ENCODE measurements around the gene FRRS1.

Gene FRRS1

DNA sequence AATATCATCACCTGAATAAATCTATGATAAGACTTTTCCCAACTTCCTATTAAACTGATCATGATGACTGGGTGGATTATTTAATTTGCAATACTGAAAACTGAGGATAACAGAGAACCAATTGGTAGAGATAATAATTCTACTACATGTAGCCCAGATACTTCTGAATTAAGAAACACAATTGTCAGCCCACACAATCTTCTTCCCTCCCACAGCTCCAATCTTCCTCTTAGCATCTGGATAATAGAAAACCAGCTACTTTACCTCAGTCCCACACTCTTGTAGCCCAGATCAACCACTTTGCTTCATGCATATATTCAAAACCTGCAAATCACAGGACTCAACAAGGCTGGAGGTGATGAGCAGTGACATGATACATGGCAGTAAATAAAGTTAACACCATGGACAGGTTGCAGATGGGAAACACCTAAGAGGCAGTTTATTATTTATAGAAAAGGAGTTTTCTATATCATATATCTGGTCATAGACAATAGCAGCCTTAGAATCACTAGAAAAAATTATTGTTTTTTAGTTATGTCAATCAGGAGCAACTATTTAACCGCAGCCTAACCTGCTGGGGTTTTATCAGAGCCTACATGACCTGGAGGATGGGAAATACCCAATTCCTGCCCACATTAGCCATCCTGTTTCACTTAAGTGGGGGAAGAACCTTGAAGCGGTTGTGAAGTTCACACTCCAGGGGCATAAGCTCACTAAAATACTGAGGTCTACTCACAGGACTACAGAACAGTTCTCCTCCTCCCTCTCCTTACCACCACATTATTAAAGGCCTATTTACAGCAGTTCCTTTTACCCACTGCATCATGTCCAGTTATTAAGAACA, 16.7 kb downstream of the FRRS1 start:
- H3K9me3 ChIP-seq (ENCODE audit: low read length), result no peaks in the 10 kb centered on the region
- H3K27me3 ChIP-seq (ENCODE audit: control insufficient read depth in 1 of 2, insufficient read depth in 2 of 2, low read length in 2 of 2), result no peaks in the 10 kb centered on the region
- H3K4me3 ChIP-seq (ENCODE audit: low read depth in 1 of 2, low read length in 2 of 2), result no peak overlapping the region
- no peak overlapping the region for H3K9ac ChIP-seq (ENCODE audit: low read length)
- H3K36me3 ChIP-seq (ENCODE audit: insufficient read depth, low read length), result peaks cover 9% of the 10 kb centered on the region
- H3K27ac ChIP-seq (ENCODE audit: low read depth, low read length), result no peak overlapping the region
- no peaks in the 10 kb centered on the region for H3K4me1 ChIP-seq (ENCODE audit: insufficient read depth, low read length)

DNA sequence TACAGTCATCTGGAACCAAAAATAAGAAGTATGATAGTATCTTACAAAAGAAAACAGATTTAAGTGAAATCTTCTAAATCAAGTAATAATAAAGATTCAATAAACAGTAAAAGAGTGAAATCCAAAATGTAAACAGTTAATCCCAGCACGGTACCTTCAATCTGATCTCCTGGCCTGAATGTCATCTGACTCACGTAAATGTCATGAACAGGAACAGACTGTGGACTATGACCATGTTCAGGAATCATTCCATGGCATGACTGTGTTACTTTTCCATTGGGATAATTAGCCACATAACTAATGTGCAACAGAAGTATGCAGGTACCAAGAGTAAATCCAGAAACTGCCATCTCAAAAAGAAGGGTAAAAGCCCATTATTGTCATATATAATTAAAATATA, 18.0 kb downstream of the FRRS1 start:
- H3K4me1 ChIP-seq (ENCODE audit: insufficient read depth, low read length), result no peaks in the 10 kb centered on the region

DNA sequence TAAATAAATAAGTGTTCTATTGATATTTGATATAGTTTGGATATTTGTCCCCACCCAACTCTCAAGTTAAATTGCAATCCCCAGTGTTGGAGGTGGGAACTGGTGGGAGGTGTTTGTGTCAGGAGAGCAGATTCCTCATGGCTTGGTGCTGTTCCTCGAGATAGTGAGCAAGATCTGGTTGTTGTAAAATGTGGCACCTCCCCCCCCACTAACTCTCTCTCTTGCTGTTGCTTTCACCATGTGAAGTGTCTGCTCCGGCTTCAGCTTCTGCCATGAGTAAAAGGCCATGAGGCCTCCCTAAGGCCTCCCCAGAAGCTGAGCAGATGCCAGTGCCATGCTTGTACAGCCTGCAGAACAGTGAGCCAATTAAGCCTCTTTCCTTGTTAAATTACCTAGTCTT, 20.8 kb downstream of the FRRS1 start:
- Histone ChIP-seq H3K9ac (ENCODE audit: low read length) (no peak overlapping the region), H3K4me3 (ENCODE audit: low read depth in 1 of 2, low read length in 2 of 2) (no peak overlapping the region), H3K27ac (ENCODE audit: low read depth, low read length) (no peak overlapping the region), H3K27me3 (ENCODE audit: control insufficient read depth in 1 of 2, insufficient read depth in 2 of 2, low read length in 2 of 2) (no peaks in the 10 kb centered on the region), H3K36me3 (ENCODE audit: insufficient read depth, low read length) (peaks cover 14% of the 10 kb centered on the region), H3K9me3 (ENCODE audit: low read length) (no peaks in the 10 kb centered on the region), H3K4me1 (ENCODE audit: insufficient read depth, low read length) (no peaks in the 10 kb centered on the region)

More for the DNA sequence above, 18.0 kb downstream of the FRRS1 start:
- Histone ChIP-seq H3K27ac (ENCODE audit: low read depth, low read length) (no peak overlapping the region), H3K27me3 (ENCODE audit: control insufficient read depth in 1 of 2, insufficient read depth in 2 of 2, low read length in 2 of 2) (no peaks in the 10 kb centered on the region), H3K9ac (ENCODE audit: low read length) (no peak overlapping the region), H3K36me3 (ENCODE audit: insufficient read depth, low read length) (peaks cover 9% of the 10 kb centered on the region), H3K4me3 (ENCODE audit: low read depth in 1 of 2, low read length in 2 of 2) (no peak overlapping the region), H3K9me3 (ENCODE audit: low read length) (no peaks in the 10 kb centered on the region)

DNA sequence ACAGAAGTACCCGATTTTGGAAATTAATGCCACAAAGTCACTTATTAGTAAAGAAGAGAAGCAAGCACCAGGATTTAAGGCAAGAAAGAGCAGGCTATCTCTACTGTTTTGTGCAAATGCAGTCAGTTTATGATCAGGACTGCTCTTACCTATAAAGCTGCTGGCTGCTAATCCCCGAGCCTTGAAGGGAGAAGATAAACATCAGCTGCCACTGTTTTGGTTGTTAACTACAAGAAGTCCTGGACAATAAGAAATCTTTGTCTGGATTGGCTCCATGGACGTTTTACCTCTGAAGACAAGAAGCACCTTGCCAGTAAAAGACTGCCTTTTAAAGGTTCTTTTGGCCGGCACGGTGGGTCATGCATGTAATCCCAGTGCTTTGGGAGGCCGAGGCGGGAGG, 21.4 kb downstream of the FRRS1 start:
- H3K9me3 ChIP-seq (ENCODE audit: low read length), result no peaks in the 10 kb centered on the region
- H3K27ac ChIP-seq (ENCODE audit: low read depth, low read length), result no peak overlapping the region
- no peaks in the 10 kb centered on the region for H3K27me3 ChIP-seq (ENCODE audit: control insufficient read depth in 1 of 2, insufficient read depth in 2 of 2, low read length in 2 of 2)
- peaks cover 14% of the 10 kb centered on the region for H3K36me3 ChIP-seq (ENCODE audit: insufficient read depth, low read length)
- no peaks in the 10 kb centered on the region for H3K4me1 ChIP-seq (ENCODE audit: insufficient read depth, low read length)
- no peak overlapping the region for H3K9ac ChIP-seq (ENCODE audit: low read length)
- H3K4me3 ChIP-seq (ENCODE audit: low read depth in 1 of 2, low read length in 2 of 2), result no peak overlapping the region

DNA sequence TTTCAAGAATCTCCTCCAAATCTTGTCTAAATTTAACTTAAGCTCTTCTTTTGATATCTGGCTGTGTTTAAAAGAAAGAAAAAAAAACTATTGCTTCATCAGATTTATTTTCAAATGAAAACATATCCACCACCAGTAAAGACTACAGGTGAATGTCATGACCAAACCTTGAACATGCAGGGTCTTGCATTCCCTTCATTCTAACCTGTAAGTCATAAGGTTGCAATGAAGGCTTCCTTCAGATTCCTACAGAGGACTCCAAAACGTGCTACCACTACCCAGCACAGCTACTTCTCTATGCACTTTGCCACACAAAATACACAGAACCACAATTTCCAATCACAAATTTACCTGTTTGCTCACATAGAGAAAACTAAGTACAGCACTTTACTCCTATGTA, 26.3 kb downstream of the FRRS1 start:
- peaks cover 5% of the 10 kb centered on the region for H3K36me3 ChIP-seq (ENCODE audit: insufficient read depth, low read length)
- no peaks in the 10 kb centered on the region for H3K9me3 ChIP-seq (ENCODE audit: low read length)
- no peaks in the 10 kb centered on the region for H3K4me1 ChIP-seq (ENCODE audit: insufficient read depth, low read length)
- H3K4me3 ChIP-seq (ENCODE audit: low read depth in 1 of 2, low read length in 2 of 2), result no peak overlapping the region
- no peak overlapping the region for H3K9ac ChIP-seq (ENCODE audit: low read length)
- no peak overlapping the region for H3K27ac ChIP-seq (ENCODE audit: low read depth, low read length)
- H3K27me3 ChIP-seq (ENCODE audit: control insufficient read depth in 1 of 2, insufficient read depth in 2 of 2, low read length in 2 of 2), result no peaks in the 10 kb centered on the region

DNA sequence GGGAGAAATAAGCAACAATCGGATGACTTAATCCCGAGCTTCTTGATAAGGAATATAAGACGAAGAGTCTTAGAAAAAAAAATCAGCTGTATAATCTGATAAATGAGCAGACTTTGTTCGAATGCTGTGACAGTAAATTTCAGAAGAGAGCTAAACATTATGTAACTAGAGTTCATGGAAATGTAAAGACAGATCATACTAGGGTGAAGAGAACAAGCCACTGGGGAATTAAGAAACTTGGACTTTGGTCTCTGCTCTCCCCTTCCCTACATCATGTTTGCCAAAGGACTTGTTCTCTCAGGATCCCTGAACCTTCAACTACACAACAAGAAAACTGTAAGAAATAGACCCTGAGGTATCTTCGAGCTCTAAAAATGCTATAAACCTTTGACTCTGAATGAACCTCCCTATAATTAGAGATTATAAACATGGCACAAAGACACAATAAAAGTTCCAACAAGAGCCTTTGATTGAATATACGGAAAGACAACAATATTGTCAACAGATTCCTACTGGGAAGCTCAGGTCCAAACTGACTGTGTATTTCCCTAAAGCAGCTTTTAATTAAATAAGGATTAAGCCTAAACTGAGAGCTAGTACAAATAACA, 27.5 kb downstream of the FRRS1 start:
- Histone ChIP-seq H3K4me1 (ENCODE audit: insufficient read depth, low read length) (no peaks in the 10 kb centered on the region), H3K36me3 (ENCODE audit: insufficient read depth, low read length) (peaks cover 5% of the 10 kb centered on the region), H3K27ac (ENCODE audit: low read depth, low read length) (no peak overlapping the region), H3K4me3 (ENCODE audit: low read depth in 1 of 2, low read length in 2 of 2) (no peak overlapping the region), H3K9ac (ENCODE audit: low read length) (no peak overlapping the region), H3K27me3 (ENCODE audit: control insufficient read depth in 1 of 2, insufficient read depth in 2 of 2, low read length in 2 of 2) (no peaks in the 10 kb centered on the region), H3K9me3 (ENCODE audit: low read length) (no peaks in the 10 kb centered on the region)

DNA sequence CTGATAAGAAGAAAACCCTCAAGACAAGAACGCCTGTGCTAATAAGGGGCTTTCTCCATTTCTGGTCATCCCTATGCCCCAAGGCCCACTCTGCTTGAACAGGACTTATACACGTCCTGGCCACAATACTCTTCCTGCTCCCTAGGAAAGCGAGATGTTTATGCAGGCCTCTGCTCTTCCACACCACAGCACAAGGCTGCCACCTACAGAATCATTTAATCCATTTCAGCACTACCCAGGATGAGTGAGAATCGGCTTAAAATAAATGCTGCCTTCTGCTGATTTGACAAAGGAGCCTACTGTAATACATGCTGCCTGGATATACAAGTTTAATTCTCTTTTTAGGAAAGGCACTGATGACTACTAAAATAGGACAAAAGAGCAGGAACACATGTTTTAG, 29.4 kb downstream of the FRRS1 start:
- H3K9me3 ChIP-seq (ENCODE audit: low read length), result no peaks in the 10 kb centered on the region
- H3K27ac ChIP-seq (ENCODE audit: low read depth, low read length), result no peak overlapping the region
- H3K36me3 ChIP-seq (ENCODE audit: insufficient read depth, low read length), result peaks cover under 1% of the 10 kb centered on the region
- H3K4me3 ChIP-seq (ENCODE audit: low read depth in 1 of 2, low read length in 2 of 2), result no peak overlapping the region
- no peak overlapping the region for H3K9ac ChIP-seq (ENCODE audit: low read length)
- no peaks in the 10 kb centered on the region for H3K27me3 ChIP-seq (ENCODE audit: control insufficient read depth in 1 of 2, insufficient read depth in 2 of 2, low read length in 2 of 2)
- no peaks in the 10 kb centered on the region for H3K4me1 ChIP-seq (ENCODE audit: insufficient read depth, low read length)

DNA sequence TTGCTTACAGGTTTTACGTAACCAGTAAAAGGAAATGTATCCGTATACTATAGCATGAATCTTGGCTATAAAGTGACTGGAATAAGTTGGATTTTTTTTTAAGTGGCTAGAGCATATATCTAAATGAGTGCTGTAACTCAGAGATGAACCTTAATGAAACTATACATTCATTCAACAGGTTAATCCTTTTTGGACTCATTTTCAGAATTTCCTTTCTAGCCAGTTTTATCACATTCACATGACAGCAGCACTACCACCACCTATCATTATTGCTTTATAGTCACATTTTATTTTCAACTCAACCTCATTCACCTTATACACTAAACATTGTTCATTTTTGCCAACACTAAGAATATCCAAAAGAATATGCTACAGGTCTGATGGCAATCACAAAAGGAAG, 30.6 kb downstream of the FRRS1 start:
- Histone ChIP-seq H3K36me3 (ENCODE audit: insufficient read depth, low read length) (no peaks in the 10 kb centered on the region), H3K4me3 (ENCODE audit: low read depth in 1 of 2, low read length in 2 of 2) (no peak overlapping the region), H3K27me3 (ENCODE audit: control insufficient read depth in 1 of 2, insufficient read depth in 2 of 2, low read length in 2 of 2) (no peaks in the 10 kb centered on the region), H3K9ac (ENCODE audit: low read length) (no peak overlapping the region), H3K4me1 (ENCODE audit: insufficient read depth, low read length) (no peaks in the 10 kb centered on the region), H3K9me3 (ENCODE audit: low read length) (no peaks in the 10 kb centered on the region), H3K27ac (ENCODE audit: low read depth, low read length) (no peak overlapping the region)

DNA sequence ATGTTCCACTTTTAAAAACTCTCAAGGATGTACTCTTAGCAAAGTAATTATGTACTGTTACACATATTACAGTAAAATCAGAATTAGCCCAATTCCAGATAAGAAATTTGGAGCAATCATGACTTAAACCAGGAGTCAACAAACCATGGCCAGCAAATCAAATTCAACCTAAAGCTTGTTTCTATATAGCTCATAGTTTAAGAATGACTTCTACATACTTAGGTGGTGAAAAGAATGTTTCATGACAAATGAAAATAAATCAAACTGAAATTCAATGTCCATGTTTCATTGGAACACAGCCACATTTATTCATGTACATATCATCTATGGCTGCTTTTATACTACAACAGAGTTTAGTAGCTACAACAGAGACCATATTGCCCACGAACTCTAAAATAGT, 35.1 kb downstream of the FRRS1 start:
- no peak overlapping the region for H3K4me3 ChIP-seq (ENCODE audit: low read depth in 1 of 2, low read length in 2 of 2)
- H3K36me3 ChIP-seq (ENCODE audit: insufficient read depth, low read length), result no peaks in the 10 kb centered on the region
- no peaks in the 10 kb centered on the region for H3K27me3 ChIP-seq (ENCODE audit: control insufficient read depth in 1 of 2, insufficient read depth in 2 of 2, low read length in 2 of 2)
- no peaks in the 10 kb centered on the region for H3K4me1 ChIP-seq (ENCODE audit: insufficient read depth, low read length)
- no peaks in the 10 kb centered on the region for H3K9me3 ChIP-seq (ENCODE audit: low read length)
- no peak overlapping the region for H3K27ac ChIP-seq (ENCODE audit: low read depth, low read length)
- no peak overlapping the region for H3K9ac ChIP-seq (ENCODE audit: low read length)

DNA sequence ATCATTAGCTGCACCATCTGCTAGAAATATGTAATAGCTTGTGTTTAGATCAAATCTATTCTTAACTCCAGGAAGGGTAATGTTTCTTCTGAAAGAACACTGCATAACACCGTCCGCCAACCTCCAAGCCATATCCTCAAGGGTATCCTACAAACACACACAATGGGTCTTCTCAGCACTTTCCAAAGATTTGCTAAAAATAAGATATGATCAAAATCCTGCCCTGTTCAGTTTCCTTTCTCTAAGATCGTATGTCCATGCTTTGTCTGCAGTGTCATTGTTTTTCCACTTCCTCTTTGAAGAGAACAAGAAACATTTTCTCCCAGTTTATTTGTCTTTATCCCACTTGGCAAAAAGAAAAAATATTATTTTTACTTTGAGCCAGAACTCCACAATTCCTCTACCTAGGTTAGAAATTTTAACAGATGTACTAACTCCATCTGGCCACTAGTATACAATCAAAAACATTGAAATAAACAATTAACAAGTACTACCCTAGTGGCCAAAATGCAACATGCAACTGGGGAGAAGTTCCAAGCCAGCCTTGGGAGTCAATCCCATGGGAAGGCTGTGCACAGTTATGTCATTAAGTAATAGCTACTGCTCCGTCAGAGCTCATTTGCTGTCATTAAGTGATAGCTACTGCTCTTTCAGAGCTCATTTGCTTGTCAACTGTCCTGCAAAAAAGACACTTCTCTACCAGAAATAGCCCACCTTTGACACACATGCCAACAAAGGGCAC, 37.8 kb downstream of the FRRS1 start:
- H3K36me3 ChIP-seq (ENCODE audit: insufficient read depth, low read length), result no peaks in the 10 kb centered on the region
- no peaks in the 10 kb centered on the region for H3K9me3 ChIP-seq (ENCODE audit: low read length)
- no peaks in the 10 kb centered on the region for H3K4me1 ChIP-seq (ENCODE audit: insufficient read depth, low read length)
- H3K9ac ChIP-seq (ENCODE audit: low read length), result no peak overlapping the region
- no peak overlapping the region for H3K27ac ChIP-seq (ENCODE audit: low read depth, low read length)
- H3K27me3 ChIP-seq (ENCODE audit: control insufficient read depth in 1 of 2, insufficient read depth in 2 of 2, low read length in 2 of 2), result no peaks in the 10 kb centered on the region
- no peak overlapping the region for H3K4me3 ChIP-seq (ENCODE audit: low read depth in 1 of 2, low read length in 2 of 2)

DNA sequence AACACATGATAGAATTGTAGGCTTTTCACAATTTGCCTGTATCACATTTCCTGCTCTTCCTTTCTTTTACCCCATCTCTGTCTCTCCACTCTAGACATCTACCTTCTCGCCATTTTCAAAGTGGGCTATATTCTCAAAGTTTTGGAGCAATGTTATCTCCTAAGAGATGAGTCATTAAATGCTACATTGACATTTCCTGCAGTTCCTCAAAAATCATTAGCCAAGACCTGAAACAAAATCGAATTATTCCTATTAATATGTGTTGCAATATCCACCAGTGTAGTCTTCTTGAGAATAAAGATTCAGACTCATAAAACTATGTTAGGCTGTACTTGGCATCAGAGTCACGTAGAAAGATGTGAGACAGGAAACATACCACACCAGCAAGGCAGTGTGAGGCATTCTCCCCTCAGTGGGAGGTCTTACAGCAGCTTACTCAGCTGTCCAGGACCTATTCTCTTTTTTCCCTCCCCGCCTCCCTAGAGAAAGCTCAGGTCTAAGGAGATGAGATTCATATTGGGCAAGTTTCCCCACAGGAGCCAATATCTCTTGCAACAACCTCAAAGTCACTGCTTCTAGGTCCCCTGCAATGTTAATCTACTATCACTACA, 38.8 kb downstream of the FRRS1 start:
- H3K4me1 ChIP-seq (ENCODE audit: insufficient read depth, low read length), result no peaks in the 10 kb centered on the region
- no peaks in the 10 kb centered on the region for H3K27me3 ChIP-seq (ENCODE audit: control insufficient read depth in 1 of 2, insufficient read depth in 2 of 2, low read length in 2 of 2)
- H3K27ac ChIP-seq (ENCODE audit: low read depth, low read length), result no peak overlapping the region
- no peak overlapping the region for H3K9ac ChIP-seq (ENCODE audit: low read length)
- no peak overlapping the region for H3K4me3 ChIP-seq (ENCODE audit: low read depth in 1 of 2, low read length in 2 of 2)
- H3K9me3 ChIP-seq (ENCODE audit: low read length), result no peaks in the 10 kb centered on the region
- H3K36me3 ChIP-seq (ENCODE audit: insufficient read depth, low read length), result no peaks in the 10 kb centered on the region
